Endodermal cell (in vitro differentiated cells): Measurements from ENCODE around the gene CBLB. TPM values are rescaled to one million over a fixed set of nuclear protein-coding genes. Genes with fewer than 3 reads are reported as not detected.
"Not testable (repeated sequence)": the region's sequence is repeated elsewhere in the genome, so short reads cannot be mapped to it uniquely, and the experiment has no call there.

Experiments
- DNase-seq: peaks from one replicate; pipeline ENCODE4 v3.0.0-alpha.2; 2017
- H3K27ac ChIP-seq: 2 replicates; pipeline ENCODE4 v1.5.1; 2013; ENCODE audit warnings: mild to moderate bottlenecking, low read depth, low read length, moderate library complexity
- H3K27me3 ChIP-seq: 2 replicates; pipeline ENCODE4 v1.6.1; 2013; ENCODE audit warnings: mild to moderate bottlenecking, low read length, moderate library complexity; ENCODE audit not compliant: insufficient read depth, control insufficient read depth, poor library complexity, severe bottlenecking
- H3K36me3 ChIP-seq: 2 replicates; pipeline ENCODE4 v1.7.0; 2013; ENCODE audit warnings: mild to moderate bottlenecking, low read length, moderate library complexity; ENCODE audit not compliant: control insufficient read depth, insufficient read depth
- H3K4me1 ChIP-seq: one replicate; pipeline ENCODE4 v1.7.0; 2013; ENCODE audit warnings: low read length; ENCODE audit not compliant: control insufficient read depth, insufficient read depth
- H3K4me3 ChIP-seq: 2 replicates; pipeline ENCODE4 v1.5.1; 2013; ENCODE audit warnings: mild to moderate bottlenecking, low read length, moderate library complexity
- H3K9ac ChIP-seq: 2 replicates; pipeline ENCODE4 v1.6.1; 2013; ENCODE audit warnings: mild to moderate bottlenecking, low read length, moderate library complexity; ENCODE audit not compliant: poor library complexity, severe bottlenecking; ENCODE audit errors: extremely low read depth
- H3K9me3 ChIP-seq: 2 replicates; pipeline ENCODE4 v1.6.1; 2013; ENCODE audit warnings: mild to moderate bottlenecking, low read length, moderate library complexity; ENCODE audit not compliant: control insufficient read depth
- H3K27ac Mint-ChIP-seq: 2 replicates; pipeline ENCODE4 v1.8.0; 2020; ENCODE audit warnings: mixed read lengths
- H3K27me3 Mint-ChIP-seq: 2 replicates; pipeline ENCODE4 v1.8.0; 2021; ENCODE audit warnings: mild to moderate bottlenecking, mixed read lengths; ENCODE audit not compliant: insufficient read depth
- H3K36me3 Mint-ChIP-seq: 2 replicates; pipeline ENCODE4 v1.8.0; 2020; ENCODE audit warnings: low read depth, mixed read lengths
- H3K4me1 Mint-ChIP-seq: 2 replicates; pipeline ENCODE4 v1.8.0; 2020; ENCODE audit warnings: mixed read lengths
- H3K4me3 Mint-ChIP-seq: 2 replicates; pipeline ENCODE4 v1.8.0; 2020; ENCODE audit warnings: mild to moderate bottlenecking, moderate library complexity, mixed read lengths
- H3K9me3 Mint-ChIP-seq: 2 replicates; pipeline ENCODE4 v1.8.0; 2020; ENCODE audit warnings: mild to moderate bottlenecking, mixed read lengths
- CTCF ChIP-seq: fragments of 200-600 bp; sonication (generic); conservative IDR thresholded peaks from 2 replicates; pipeline ENCODE4 v1.5.0; 2021; ENCODE audit warnings: antibody characterized with exemption, mild to moderate bottlenecking
- WGBS, 2 experiments: methylation state at CpG; one replicate each; pipeline versions ENCODE4 v1.1.5 to v1.1.7; 2013; ENCODE audit warnings: missing lambda C conversion rate in 2 of 2, mixed read lengths in 1 of 2; ENCODE audit not compliant: insufficient coverage in 1 of 2, insufficient read length in 1 of 2; 5-methylcytosine and 5-hydroxymethylcytosine counted together
- total RNA-seq, 2 donors: library from RNA; stranded (reverse); fragmentation: NEBNext Ultra II Directional in 1 of 2; extraction: Animal tissue kit (Norgen Biotek cat#: 25700) in 1 of 2; gene quantifications; 2 replicates in 1 of 2; 3 replicates in 1 of 2; pipeline ENCODE4 v1.2.1, GENCODE V29; 2021

Gene CBLB
- total RNA-seq, 2 donors from 2014 or later, result 45.4 to 60.5 TPM

DNA sequence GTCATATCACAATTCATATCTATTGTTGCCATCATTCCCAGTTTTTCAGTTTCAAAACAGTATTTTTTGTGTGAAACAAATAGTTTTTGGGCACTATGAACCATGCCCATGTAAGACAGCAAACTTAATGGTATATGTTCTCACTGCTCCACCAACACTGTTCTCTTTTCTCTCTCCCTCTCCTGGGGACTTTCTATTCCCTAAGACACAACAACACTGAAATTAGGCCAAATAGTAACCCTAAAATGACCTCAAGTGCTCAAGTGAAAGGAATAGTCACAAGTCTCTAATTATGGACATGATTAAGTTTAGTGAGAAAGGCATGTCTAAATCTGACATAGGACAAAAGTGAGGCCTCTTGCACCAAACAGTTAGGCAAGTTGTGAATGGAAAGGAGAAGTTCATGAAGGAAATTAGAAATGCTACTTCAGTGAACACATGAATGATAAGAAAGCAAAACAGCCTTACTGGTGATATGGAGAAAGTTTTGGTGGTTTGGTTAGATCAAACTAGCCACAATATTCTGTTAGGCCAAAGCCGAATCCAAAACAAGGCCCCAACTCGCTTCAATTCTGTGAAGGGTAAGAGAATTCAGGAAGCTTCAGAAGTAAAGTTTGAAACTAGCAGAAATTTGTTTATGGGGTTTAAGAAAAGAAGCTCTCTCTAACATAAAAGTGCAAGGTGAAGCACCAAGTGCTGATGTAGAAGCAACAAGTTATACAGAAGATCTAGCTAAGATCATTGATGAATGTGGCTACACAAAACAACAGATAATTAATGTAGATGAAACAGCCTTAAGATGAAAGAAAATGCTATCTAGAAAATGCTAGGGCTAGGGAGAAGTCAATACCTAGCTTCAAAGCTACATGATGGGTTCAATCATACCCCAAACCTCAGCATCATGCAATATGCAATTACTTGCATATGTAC lies 104.2 kb downstream of the CBLB start:
- no peak overlapping the region for H3K4me3 Mint-ChIP-seq
- Histone ChIP-seq H3K4me1 (no peaks in the 10 kb centered on the region), H3K9ac (no peak overlapping the region), H3K27me3 (no peaks in the 10 kb centered on the region), H3K27ac (no peak overlapping the region), H3K36me3 (peaks cover 8% of the 10 kb centered on the region), H3K4me3 (no peak overlapping the region), H3K9me3 (peaks cover 53% of the 10 kb centered on the region)
- H3K4me1 Mint-ChIP-seq, result no peaks in the 10 kb centered on the region
- H3K27ac Mint-ChIP-seq, result no peak overlapping the region
- peaks cover 68% of the 10 kb centered on the region for H3K36me3 Mint-ChIP-seq
- no peaks in the 10 kb centered on the region for H3K27me3 Mint-ChIP-seq
- no peak for DNase-seq
- peaks cover 40% of the 10 kb centered on the region for H3K9me3 Mint-ChIP-seq
- whole genome bisulfite sequencing, 2 experiments, result 98 to 100% methylated on average over 2 of the region's 2 CpGs
- no peak for TF ChIP-seq CTCF

DNA sequence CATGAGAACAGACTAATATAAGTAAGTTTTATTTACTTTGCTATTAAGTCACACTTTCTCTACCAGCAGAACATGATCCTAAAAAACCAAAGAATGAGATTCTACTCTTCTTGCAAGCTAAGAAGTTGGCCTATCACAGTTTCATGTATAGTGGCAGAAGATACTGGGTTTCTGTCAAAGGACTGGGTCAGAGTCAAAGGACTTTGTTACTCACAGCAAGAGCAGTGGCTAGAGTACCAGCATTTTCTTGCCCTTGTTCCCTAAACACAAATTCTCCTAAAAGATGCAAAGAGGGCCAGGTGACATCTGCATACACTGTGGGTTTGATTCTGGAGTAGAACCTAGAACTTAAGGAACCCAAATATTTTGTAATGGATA lies 105.2 kb downstream of the CBLB start:
- no peaks in the 10 kb centered on the region for H3K27me3 Mint-ChIP-seq
- no peak for TF ChIP-seq CTCF
- no peak overlapping the region for H3K27ac Mint-ChIP-seq
- H3K27ac ChIP-seq, result no peak overlapping the region
- peaks cover 72% of the 10 kb centered on the region for H3K36me3 Mint-ChIP-seq
- H3K27me3 ChIP-seq, result no peaks in the 10 kb centered on the region
- no peaks in the 10 kb centered on the region for H3K4me1 ChIP-seq
- H3K36me3 ChIP-seq, result peaks cover 18% of the 10 kb centered on the region
- H3K4me3 Mint-ChIP-seq, result no peak overlapping the region
- H3K9me3 Mint-ChIP-seq, result peaks cover 48% of the 10 kb centered on the region
- no peaks in the 10 kb centered on the region for H3K4me1 Mint-ChIP-seq
- no peak overlapping the region for H3K9ac ChIP-seq
- peaks cover 63% of the 10 kb centered on the region for H3K9me3 ChIP-seq
- no peak overlapping the region for H3K4me3 ChIP-seq
- no peak for DNase-seq

DNA sequence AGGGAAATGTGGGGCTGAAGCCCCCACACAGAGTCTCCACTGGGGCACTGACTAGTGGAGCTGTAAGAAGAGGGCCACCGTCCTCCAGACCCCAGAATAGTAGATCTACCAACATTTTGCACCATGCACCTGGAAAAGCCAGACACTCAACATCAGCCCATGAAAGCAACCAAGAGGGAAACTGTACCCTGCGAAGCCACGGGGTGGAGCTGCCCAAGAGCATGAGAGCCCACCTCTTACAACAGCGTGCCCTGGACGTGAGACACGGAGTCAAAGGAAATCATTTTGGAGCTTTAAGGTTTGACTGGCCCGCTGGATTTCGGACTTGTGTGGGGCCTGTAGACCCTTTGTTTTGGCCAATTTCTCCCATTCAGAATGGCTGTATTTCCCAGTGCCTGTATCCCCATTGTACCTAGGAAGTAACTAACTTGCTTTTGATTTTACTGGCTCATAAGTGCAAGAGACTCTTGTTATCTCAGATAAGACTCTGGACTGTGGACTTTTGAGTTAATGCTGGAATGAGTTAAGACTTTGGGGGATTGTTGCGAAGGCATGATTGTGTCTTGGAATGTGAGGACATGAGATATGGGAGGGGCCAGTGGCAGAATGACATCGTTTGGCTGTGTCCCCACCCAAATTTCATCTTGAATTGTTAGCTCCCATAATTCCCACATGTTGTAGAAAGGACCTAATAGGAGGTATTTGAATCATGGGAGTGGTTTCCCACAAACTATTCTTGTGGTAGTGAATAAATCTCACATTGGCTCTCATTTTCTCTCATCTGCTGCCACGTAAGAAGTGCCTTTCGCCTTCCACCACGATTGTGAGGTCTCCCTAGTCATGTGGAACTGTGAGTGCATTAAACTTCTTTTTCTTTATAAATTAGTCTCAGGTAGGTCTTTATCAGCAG lies 105.8 kb downstream of the CBLB start:
- Histone ChIP-seq H3K27ac (no peak overlapping the region), H3K9ac (no peak overlapping the region), H3K9me3 (peaks cover 69% of the 10 kb centered on the region), H3K27me3 (no peaks in the 10 kb centered on the region), H3K4me3 (peak overlapping the region; percentile 58), H3K4me1 (no peaks in the 10 kb centered on the region), H3K36me3 (peaks cover 19% of the 10 kb centered on the region)
- Mint-ChIP-seq H3K36me3 (peaks cover 76% of the 10 kb centered on the region), H3K9me3 (peaks cover 48% of the 10 kb centered on the region), H3K27ac (no peak overlapping the region), H3K4me1 (no peaks in the 10 kb centered on the region), H3K4me3 (no peak overlapping the region), H3K27me3 (no peaks in the 10 kb centered on the region)
- DNase-seq, result no peak
- no peak for TF ChIP-seq CTCF
- 90 to 94% methylated on average over 8 to 13 of the region's 13 CpGs for WGBS, 2 experiments

DNA sequence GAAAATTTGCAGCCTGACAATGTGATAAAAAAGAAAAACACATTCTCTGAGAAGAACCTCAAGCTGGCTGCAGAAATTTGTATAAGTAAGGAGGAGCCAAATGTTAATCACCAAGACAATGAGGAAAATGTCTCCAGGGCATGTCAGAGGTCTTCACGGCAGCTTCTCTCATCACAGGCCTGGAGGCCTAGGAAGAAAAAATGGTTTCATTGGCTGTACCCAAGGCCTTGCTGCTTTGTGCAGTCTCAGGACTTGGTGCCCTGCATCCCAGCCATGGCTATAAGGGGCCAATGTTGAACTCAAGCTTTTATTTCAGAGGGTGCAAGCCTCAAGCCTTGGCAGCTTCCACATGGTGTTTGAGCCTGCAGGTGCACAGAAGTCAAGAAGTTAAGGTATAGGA lies 106.6 kb downstream of the CBLB start:
- Histone ChIP-seq H3K9me3 (peaks cover 71% of the 10 kb centered on the region), H3K36me3 (peaks cover 19% of the 10 kb centered on the region), H3K4me3 (peak overlapping the region; percentile 58)
- H3K9me3 Mint-ChIP-seq, result peaks cover 48% of the 10 kb centered on the region
- WGBS, 2 experiments, result 97 to 100% methylated on average over 1 of the region's 1 CpG
- not testable (repeated sequence) for H3K27me3 Mint-ChIP-seq, H3K4me3 Mint-ChIP-seq, DNase-seq, H3K27me3 ChIP-seq, H3K9ac ChIP-seq, H3K27ac ChIP-seq, H3K4me1 ChIP-seq, H3K27ac Mint-ChIP-seq, H3K4me1 Mint-ChIP-seq
- H3K36me3 Mint-ChIP-seq, result peaks cover 79% of the 10 kb centered on the region
